Tibial nerve (tissue), 4 donors: ENCODE results near the gene OSBPL5. TPM values are rescaled to one million over a fixed set of nuclear protein-coding genes. Genes with fewer than 3 reads are reported as not detected.
A peak's percentile ranks its signal among the peaks of the same experiment; 100 is the strongest.

Experiments
- DNase-seq, 2 donors: peaks; one replicate each; pipeline ENCODE4 v3.0.0-alpha.2; 2019; ENCODE audit warnings: low spot score in 2 of 2
- H3K27ac ChIP-seq, 4 donors: fragments of 200-600 bp; sonication (generic) in 3 of 4; one replicate each; pipeline ENCODE4 v1.5.1; 2017 to 2019; ENCODE audit warnings: mild to moderate bottlenecking in 1 of 4
- H3K27me3 ChIP-seq, 2 donors: fragments of 200-600 bp; sonication (generic) in 1 of 2; one replicate each; pipeline versions ENCODE4 v1.5.1 to v1.6.0; 2017 to 2019
- H3K36me3 ChIP-seq, 3 donors: fragments of 200-600 bp; sonication (generic); one replicate each; pipeline ENCODE4 v1.5.1; 2018 to 2019
- H3K4me1 ChIP-seq, 4 donors: fragments of 200-600 bp; sonication (generic) in 3 of 4; one replicate each; pipeline ENCODE4 v1.5.1; 2017 to 2019
- H3K4me3 ChIP-seq, 4 donors: fragments of 200-600 bp; sonication (generic) in 3 of 4; one replicate each; pipeline ENCODE4 v1.5.1; 2017 to 2019; ENCODE audit warnings: mild to moderate bottlenecking in 1 of 4, moderate library complexity in 1 of 4
- H3K9me3 ChIP-seq, 4 donors: fragments of 200-600 bp; sonication (generic) in 3 of 4; one replicate each; pipeline ENCODE4 v1.5.1; 2017 to 2019
- EP300 ChIP-seq, 2 donors: sonication (generic); formaldehyde crosslinking; IDR thresholded peaks; one replicate each; pipeline ENCODE4 v1.6.1; 2017; ENCODE audit warnings: antibody characterized with exemption in 2 of 2, mild to moderate bottlenecking in 1 of 2
- POLR2A ChIP-seq, 2 donors: fragments of 450-650 bp; IDR thresholded peaks; one replicate each; pipeline ENCODE4 v1.6.1; 2017; ENCODE audit warnings: antibody characterized with exemption in 2 of 2, mild to moderate bottlenecking in 2 of 2, moderate library complexity in 2 of 2
- WGBS, 2 donors: methylation state at CpG; one replicate each; pipeline ENCODE4 v1.1.5; 2018; 5-methylcytosine and 5-hydroxymethylcytosine counted together
- total RNA-seq, 4 donors: library from RNA; depleted of rRNA; stranded (reverse); fragments of >200 nt; gene quantifications; one replicate each; pipeline ENCODE4 v1.1.0, GENCODE V29; 2016
- TF ChIP-seq, protein P1 (sequence below), 5 experiments: fragments of 200-600 bp in 3 of 5; fragments of 450-650 bp in 2 of 5; sonication (generic) in 3 of 5; IDR thresholded peaks; one replicate each; pipeline ENCODE4 v1.5.1; 2016 to 2019; ENCODE audit warnings: antibody characterized with exemption in 5 of 5, mild to moderate bottlenecking in 3 of 5, moderate library complexity in 2 of 5

The OSBPL5 gene
- total RNA-seq, 4 donors from 2014 or later: 58.8 to 168 (median 106) TPM

DNA sequence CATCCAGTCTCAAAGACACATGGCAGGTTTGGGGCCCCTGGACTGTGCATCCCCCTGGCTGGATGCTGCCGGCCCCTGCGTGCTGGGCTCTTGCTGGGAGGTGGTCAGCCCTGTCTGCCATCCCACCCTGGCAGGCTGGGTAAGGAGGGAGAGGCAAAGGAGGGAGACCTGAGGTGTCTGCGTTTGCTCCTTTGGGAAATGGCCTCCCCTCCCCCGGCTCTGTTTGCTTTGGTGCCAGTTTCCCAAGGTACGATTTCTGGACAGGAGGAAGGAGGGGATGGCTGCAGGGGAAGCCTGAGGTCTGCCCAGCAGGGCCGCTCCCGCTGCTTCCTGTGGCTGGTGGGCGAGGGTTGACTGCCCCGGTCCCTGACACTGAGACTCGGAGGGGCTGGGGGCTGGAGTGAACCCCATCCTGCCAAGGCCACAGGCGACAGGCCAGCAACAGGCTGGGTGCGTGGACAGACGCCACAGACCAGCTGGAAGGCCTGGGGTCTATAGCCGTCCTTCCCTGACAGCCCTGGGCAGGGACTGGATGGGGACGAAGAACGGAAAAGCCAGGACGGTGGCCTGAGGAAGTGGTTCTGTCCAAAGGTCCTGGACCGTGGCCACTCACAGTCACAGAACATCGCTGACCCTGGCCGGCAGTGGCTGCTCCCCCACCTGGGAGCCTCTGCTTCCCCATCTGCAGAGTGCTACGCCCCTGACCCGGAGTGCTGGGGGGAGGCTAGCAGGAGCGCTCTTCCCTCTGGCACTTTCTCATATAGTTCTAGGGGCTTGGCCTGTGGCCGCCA is 38.0 kb downstream of the OSBPL5 start:
- peaks cover 0 to 49% (median 2%) of the 10 kb centered on the region in 3 donors for H3K36me3 ChIP-seq

GRCh38 chr11:3126207-3126865 is 38.8 kb downstream of the OSBPL5 start:
- TF ChIP-seq EP300 (IDR thresholded peaks at IDR 0.05) (peak in 1 of 2 donors; percentile 15), POLR2A (IDR thresholded peaks at IDR 0.05) (no peak)
- peaks cover 0 to 56% (median 5%) of the 10 kb centered on the region in 3 donors for H3K36me3 ChIP-seq
- no peaks in the 10 kb centered on the region for H3K27me3 ChIP-seq
- peak overlapping the region; percentile 21 to 77 (median 56) for H3K27ac ChIP-seq
- DNase-seq: no peak
- H3K9me3 ChIP-seq: no peaks in the 10 kb centered on the region
- 81 to 82% methylated on average over 15 to 19 of the region's 21 CpGs for WGBS, 2 donors
- no peak overlapping the region for H3K4me3 ChIP-seq
- peaks cover 0 to 73% (median 16%) of the 10 kb centered on the region in 4 donors for H3K4me1 ChIP-seq

More for the DNA sequence above, 38.0 kb downstream of the OSBPL5 start:
- no peak for DNase-seq
- H3K4me3 ChIP-seq: no peak overlapping the region
- TF ChIP-seq, protein P1, sequence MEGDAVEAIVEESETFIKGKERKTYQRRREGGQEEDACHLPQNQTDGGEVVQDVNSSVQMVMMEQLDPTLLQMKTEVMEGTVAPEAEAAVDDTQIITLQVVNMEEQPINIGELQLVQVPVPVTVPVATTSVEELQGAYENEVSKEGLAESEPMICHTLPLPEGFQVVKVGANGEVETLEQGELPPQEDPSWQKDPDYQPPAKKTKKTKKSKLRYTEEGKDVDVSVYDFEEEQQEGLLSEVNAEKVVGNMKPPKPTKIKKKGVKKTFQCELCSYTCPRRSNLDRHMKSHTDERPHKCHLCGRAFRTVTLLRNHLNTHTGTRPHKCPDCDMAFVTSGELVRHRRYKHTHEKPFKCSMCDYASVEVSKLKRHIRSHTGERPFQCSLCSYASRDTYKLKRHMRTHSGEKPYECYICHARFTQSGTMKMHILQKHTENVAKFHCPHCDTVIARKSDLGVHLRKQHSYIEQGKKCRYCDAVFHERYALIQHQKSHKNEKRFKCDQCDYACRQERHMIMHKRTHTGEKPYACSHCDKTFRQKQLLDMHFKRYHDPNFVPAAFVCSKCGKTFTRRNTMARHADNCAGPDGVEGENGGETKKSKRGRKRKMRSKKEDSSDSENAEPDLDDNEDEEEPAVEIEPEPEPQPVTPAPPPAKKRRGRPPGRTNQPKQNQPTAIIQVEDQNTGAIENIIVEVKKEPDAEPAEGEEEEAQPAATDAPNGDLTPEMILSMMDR (IDR thresholded peaks at IDR 0.05): no peak
- TF ChIP-seq EP300 (IDR thresholded peaks at IDR 0.05) (no peak), POLR2A (IDR thresholded peaks at IDR 0.05) (no peak)
- no peaks in the 10 kb centered on the region for H3K9me3 ChIP-seq
- H3K4me1 ChIP-seq: peaks cover 0 to 73% (median 16%) of the 10 kb centered on the region in 4 donors
- H3K27ac ChIP-seq: peak overlapping the region; percentile 13 to 77 (median 56)
- H3K27me3 ChIP-seq: no peaks in the 10 kb centered on the region
- 71 to 75% methylated on average over 18 to 22 of the region's 24 CpGs for WGBS, 2 donors

- no peak for TF ChIP-seq EP300 (IDR thresholded peaks at IDR 0.05)
- TF ChIP-seq, protein P1 (IDR thresholded peaks at IDR 0.05): no peak
- TF ChIP-seq POLR2A (IDR thresholded peaks at IDR 0.05): no peak
- 75 to 93% methylated on average over 3 of the region's 3 CpGs for WGBS, 2 donors
- Histone ChIP-seq H3K27ac (peak overlapping the region in 2 of 4 donors; percentile 85 to 87), H3K4me3 (no peak overlapping the region), H3K4me1 (peaks cover 0 to 64% (median 16%) of the 10 kb centered on the region in 4 donors), H3K36me3 (peaks cover 0 to 72% (median 5%) of the 10 kb centered on the region in 3 donors), H3K27me3 (no peaks in the 10 kb centered on the region), H3K9me3 (no peaks in the 10 kb centered on the region)
- no peak for DNase-seq
Measured at GRCh38 chr11:3124821-3125220, 40.3 kb downstream of the OSBPL5 start.

DNA sequence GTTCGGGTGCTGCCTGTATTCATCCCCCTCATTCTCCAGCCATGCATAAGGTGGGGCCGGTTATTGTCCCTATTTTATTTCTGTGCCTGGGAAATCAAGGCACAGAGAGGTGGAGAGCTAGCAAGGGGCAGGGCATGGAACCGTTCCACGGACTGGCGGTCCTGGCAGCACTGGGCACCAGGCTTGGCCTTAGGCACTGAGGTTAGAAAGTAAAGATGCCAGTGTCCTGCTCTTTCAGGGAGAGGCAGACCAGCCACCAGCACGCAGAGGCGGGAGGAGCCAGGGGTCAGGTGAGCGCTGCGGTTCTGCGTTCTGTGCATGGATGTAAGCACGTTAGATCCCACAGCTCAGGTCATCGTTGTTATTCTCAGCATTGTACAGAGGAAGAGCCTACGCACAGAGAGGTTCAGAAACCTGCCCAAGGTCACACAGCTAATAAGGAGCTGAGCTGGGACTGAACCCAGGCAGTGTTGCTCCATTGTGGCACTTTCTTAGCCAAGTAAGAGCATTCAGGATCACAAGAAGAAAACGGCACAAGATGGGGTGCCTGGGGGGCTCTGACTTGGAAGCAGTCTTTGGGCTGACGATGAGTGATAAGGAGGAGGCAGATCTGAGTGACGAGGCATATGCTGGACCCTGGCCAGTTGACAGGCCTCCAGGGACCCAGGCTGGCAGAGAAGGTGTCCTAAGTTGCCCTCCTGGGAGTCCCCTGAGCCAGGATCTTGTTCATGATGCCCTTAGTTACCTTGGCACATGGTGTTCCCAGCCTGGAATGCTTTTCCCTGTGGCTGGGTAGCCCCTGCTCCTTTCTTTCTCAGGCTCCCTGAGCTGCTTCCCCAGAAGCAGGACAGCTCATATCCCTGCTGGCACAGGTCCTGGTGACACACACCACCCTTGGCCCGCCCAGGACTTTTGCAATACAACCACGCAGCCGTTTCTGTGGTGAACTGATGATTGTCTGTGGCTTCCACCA is 41.1 kb downstream of the OSBPL5 start:
- TF ChIP-seq EP300 (IDR thresholded peaks at IDR 0.05) (peak in 1 of 2 donors; percentile 79), POLR2A (IDR thresholded peaks at IDR 0.05) (no peak)
- TF ChIP-seq, protein P1 (IDR thresholded peaks at IDR 0.05): peak in 2 of 5 experiments; percentile 20 to 24
- Histone ChIP-seq H3K4me1 (peaks cover 0 to 56% (median 16%) of the 10 kb centered on the region in 4 donors), H3K36me3 (peaks cover 0 to 77% (median 5%) of the 10 kb centered on the region in 3 donors), H3K4me3 (no peak overlapping the region), H3K27me3 (no peaks in the 10 kb centered on the region), H3K27ac (peak overlapping the region; percentile 63 to 87 (median 76)), H3K9me3 (no peaks in the 10 kb centered on the region)
- DNase-seq: peak; percentile 85 to 93
- WGBS, 2 donors: 64 to 69% methylated on average over 19 of the region's 19 CpGs

GRCh38 chr11:3123305-3123704 is 41.8 kb downstream of the OSBPL5 start:
- Histone ChIP-seq H3K36me3 (peaks cover 0 to 77% (median 5%) of the 10 kb centered on the region in 3 donors), H3K27me3 (no peaks in the 10 kb centered on the region), H3K4me1 (peaks cover 0 to 49% (median 16%) of the 10 kb centered on the region in 4 donors), H3K27ac (peak overlapping the region; percentile 63 to 87 (median 76)), H3K9me3 (no peaks in the 10 kb centered on the region), H3K4me3 (no peak overlapping the region)
- 53 to 55% methylated on average over 19 of the region's 19 CpGs for WGBS, 2 donors
- DNase-seq: peak; percentile 78 to 88
- no peak for TF ChIP-seq POLR2A (IDR thresholded peaks at IDR 0.05)
- TF ChIP-seq, protein P1 (IDR thresholded peaks at IDR 0.05): peak in 2 of 5 experiments; percentile 13 to 18
- peak in 1 of 2 donors; percentile 69 for TF ChIP-seq EP300 (IDR thresholded peaks at IDR 0.05)
